ENCODE data around the gene SIL1.
"Not testable (repeated sequence)": the region's sequence is repeated elsewhere in the genome, so short reads cannot be mapped to it uniquely, and the experiment has no call there.

Gene SIL1

DNA sequence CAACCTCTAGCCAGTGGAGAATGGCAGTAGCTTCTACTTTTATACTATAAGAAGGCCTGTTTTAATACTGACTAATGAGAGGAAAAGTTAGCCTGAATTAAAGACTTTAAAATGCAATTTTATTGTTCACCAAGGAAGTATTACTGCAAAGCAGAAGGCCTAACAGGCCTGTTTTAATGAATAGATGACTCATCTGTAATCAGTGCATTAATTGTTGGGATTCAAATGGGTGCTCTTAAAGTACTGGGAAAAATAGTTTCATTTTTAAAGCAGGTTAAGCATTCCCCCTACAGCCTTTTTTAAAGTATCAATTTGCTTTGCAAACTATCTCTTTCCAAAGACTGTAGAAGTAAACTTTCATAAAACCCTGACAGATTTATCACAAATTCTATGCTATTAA lies 147.7 kb downstream of the SIL1 start:
- Mint-ChIP-seq H3K9me3 (ENCODE audit: low read depth) (no peaks in the 10 kb centered on the region), H3K27ac (no peak overlapping the region), H3K4me1 (ENCODE audit: low read depth) (no peaks in the 10 kb centered on the region), H3K36me3 (peaks cover 27% of the 10 kb centered on the region), H3K4me3 (no peak overlapping the region), H3K27me3 (no peaks in the 10 kb centered on the region)

DNA sequence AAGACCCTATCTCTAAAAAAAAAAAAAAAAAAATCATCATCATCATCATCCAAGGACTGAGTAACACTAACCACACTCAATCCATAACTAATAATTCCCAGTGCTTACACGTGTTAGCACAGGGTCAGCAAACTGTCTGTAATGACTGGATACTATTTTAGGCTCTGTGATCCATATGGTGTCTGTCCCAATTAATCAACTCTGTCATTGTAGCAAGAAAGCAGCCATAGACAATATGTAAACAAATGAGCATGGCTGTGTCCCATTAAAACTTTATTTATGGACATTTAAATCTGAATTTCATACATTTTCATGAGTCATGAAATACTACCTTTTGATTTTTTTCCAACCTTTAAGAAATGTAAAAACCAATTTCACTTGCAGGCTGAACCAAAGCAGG lies 148.4 kb downstream of the SIL1 start:
- no peak overlapping the region for H3K27ac Mint-ChIP-seq
- H3K4me1 Mint-ChIP-seq (ENCODE audit: low read depth), result no peaks in the 10 kb centered on the region
- H3K9me3 Mint-ChIP-seq (ENCODE audit: low read depth), result no peaks in the 10 kb centered on the region
- no peaks in the 10 kb centered on the region for H3K27me3 Mint-ChIP-seq
- H3K36me3 Mint-ChIP-seq, result peaks cover 25% of the 10 kb centered on the region
- H3K4me3 Mint-ChIP-seq, result no peak overlapping the region

DNA sequence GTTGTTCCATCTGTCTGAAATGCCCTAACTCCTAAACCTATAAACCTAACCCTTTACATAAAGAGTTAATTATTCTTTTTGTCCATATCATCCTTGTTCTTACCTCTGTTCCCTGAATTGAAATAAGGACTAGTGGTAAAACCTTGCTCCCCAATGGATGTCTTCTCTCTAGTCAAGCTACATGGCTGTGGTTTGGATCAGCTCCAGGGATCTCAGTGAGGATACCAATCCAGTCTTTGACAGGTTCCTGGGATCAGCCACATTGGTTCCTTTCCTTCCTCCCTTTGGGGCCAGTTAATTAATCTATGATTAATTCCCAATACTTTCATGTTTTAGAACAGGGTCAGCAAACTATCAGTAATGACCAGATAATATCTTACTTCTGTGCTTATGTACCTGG lies 151.6 kb downstream of the SIL1 start:
- no peaks in the 10 kb centered on the region for H3K27me3 Mint-ChIP-seq
- H3K4me3 Mint-ChIP-seq, result no peak overlapping the region
- H3K36me3 Mint-ChIP-seq, result peaks cover 24% of the 10 kb centered on the region
- H3K27ac Mint-ChIP-seq, result no peak overlapping the region
- H3K9me3 Mint-ChIP-seq (ENCODE audit: low read depth), result no peaks in the 10 kb centered on the region
- H3K4me1 Mint-ChIP-seq (ENCODE audit: low read depth), result no peaks in the 10 kb centered on the region

DNA sequence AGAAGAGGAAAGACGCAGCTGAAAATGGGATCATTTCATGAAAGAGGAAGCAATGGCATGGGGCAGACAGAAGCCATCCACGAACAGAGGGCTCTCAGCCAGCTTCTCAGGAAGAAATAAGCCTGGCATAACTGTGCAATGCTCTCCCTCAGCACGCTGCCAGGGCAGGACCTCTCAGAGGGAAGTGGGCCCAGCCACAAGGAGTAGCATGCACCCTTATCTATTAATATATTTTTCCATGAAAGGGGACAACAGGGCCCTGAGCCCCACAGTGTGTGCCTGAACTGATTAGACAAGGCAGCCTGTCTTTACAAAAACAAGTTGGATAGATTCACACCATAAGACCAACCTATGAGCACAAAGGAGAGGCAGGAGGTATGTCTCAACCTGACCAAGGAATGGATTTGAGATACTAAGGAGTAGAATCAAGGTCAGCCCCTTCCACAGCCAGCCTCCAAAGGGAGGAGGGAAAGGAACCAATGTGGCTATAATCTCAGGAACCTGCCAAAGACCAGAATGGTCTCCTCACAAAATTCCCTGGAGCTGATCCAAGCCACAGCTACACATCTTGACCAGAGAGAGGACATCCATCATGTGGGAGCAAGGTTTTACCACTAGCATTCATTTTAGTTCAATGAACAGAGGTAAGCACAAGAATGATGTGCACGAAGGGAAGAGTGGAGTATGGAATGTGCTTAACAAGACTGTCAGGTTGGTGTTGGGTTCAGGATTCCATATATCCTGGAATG lies 154.8 kb downstream of the SIL1 start:
- no peak overlapping the region for H3K27ac Mint-ChIP-seq
- H3K27me3 Mint-ChIP-seq, result no peaks in the 10 kb centered on the region
- H3K4me1 Mint-ChIP-seq (ENCODE audit: low read depth), result no peaks in the 10 kb centered on the region
- peaks cover 15% of the 10 kb centered on the region for H3K36me3 Mint-ChIP-seq
- no peaks in the 10 kb centered on the region for H3K9me3 Mint-ChIP-seq (ENCODE audit: low read depth)
- no peak overlapping the region for H3K4me3 Mint-ChIP-seq

DNA sequence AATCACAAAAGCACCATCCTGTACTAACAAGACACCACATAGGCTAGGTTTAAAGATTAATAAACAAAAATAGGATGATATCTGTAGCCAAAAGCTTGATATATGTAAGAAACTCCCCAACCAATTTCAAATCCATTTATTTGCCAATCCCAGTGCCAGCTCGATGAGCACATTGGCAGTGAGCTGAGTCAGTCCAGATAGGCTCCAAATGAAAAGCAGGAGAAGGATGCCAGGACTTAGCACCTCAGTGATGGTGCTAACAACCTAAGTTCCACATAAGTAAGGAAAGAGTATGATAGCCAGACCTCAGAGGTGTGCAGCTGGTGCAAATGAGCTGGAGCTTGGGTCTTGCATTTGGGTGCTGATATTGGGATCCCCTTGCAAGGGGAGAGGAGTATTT lies 158.1 kb downstream of the SIL1 start:
- H3K27ac Mint-ChIP-seq, result no peak overlapping the region
- H3K36me3 Mint-ChIP-seq, result peaks cover 27% of the 10 kb centered on the region
- H3K9me3 Mint-ChIP-seq (ENCODE audit: low read depth), result peaks cover 16% of the 10 kb centered on the region
- H3K4me1 Mint-ChIP-seq (ENCODE audit: low read depth), result no peaks in the 10 kb centered on the region
- no peaks in the 10 kb centered on the region for H3K27me3 Mint-ChIP-seq
- H3K4me3 Mint-ChIP-seq, result no peak overlapping the region

DNA sequence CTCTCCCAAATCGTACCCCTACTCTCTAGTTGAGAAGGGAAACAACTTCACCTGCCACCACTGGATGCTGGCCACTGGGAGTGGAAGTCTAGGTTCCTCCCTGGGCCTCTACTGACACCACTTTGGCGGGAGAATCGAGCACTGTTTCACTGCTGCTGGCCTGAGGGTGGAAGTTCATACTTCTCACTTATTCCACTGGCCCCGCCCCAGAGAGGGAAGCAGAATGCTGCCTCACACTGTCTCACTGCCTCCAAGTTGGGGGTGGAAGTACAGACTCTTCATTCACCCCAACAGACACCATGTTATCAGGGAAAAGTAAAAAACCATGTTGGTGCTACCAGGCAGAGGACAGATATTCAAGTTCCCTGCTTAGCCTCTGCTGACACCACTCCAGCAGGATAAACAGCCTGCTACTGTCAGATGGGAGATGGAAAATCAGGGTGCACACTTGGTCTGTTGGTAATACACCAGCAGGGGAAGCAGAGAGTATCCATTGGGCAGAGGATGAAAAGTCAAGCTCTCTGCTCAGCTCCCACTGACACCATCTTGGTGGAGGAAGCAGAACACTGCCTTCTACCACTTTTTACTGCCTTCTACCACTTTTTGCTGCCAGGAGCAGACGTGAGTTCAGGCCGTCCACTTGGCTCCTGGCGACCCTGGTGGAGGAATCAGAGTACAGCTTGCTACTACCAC lies 159.4 kb downstream of the SIL1 start:
- Mint-ChIP-seq H3K4me1 (ENCODE audit: low read depth) (no peaks in the 10 kb centered on the region), H3K9me3 (ENCODE audit: low read depth) (peaks cover 16% of the 10 kb centered on the region), H3K36me3 (peaks cover 34% of the 10 kb centered on the region), H3K4me3 (no peak overlapping the region), H3K27ac (no peak overlapping the region), H3K27me3 (no peaks in the 10 kb centered on the region)

DNA sequence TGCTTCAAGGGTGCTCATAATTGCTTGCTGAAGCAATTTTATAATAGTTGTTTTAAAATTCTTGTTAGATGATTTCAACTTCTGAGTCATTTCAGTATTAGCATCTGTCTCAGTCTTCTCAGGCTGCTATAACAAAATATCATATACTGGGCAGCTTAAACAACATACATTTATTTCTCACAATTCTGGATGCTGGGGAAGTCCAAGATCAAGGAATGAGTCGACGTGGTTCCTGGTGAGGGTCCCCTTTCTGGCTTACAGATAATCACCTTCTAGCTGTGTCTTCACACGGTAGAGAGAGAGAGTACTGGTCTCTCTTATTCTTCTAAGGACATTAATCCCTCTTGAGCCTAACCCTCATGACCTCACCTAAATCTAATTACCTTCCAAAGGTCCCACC lies 160.4 kb downstream of the SIL1 start:
- peaks cover 21% of the 10 kb centered on the region for H3K9me3 Mint-ChIP-seq (ENCODE audit: low read depth)
- H3K36me3 Mint-ChIP-seq, result peaks cover 37% of the 10 kb centered on the region
- H3K4me3 Mint-ChIP-seq, result no peak overlapping the region
- no peak overlapping the region for H3K27ac Mint-ChIP-seq
- H3K27me3 Mint-ChIP-seq, result no peaks in the 10 kb centered on the region
- no peaks in the 10 kb centered on the region for H3K4me1 Mint-ChIP-seq (ENCODE audit: low read depth)

DNA sequence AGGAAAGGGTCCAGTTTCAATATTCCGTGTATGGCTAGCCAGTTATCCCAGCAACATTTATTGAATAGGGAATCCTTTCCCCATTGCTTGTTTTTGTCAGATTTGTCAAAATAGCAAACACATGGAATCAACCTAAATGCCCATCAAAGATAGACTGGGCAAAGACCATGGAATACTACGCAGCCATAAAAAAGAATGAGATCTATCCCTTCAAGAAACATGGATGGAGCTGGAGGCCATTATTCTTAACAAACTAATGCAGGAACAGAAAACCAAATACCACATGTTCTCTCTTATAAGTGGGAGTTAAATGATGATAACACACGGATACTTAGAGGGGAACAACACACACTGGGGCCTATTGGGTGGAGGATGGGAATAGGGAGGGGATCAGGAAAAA lies 161.8 kb downstream of the SIL1 start:
- H3K27ac Mint-ChIP-seq; H3K27me3 Mint-ChIP-seq; H3K4me1 Mint-ChIP-seq (ENCODE audit: low read depth); H3K4me3 Mint-ChIP-seq: not testable (repeated sequence)
- peaks cover 36% of the 10 kb centered on the region for H3K36me3 Mint-ChIP-seq
- peaks cover 21% of the 10 kb centered on the region for H3K9me3 Mint-ChIP-seq (ENCODE audit: low read depth)

DNA sequence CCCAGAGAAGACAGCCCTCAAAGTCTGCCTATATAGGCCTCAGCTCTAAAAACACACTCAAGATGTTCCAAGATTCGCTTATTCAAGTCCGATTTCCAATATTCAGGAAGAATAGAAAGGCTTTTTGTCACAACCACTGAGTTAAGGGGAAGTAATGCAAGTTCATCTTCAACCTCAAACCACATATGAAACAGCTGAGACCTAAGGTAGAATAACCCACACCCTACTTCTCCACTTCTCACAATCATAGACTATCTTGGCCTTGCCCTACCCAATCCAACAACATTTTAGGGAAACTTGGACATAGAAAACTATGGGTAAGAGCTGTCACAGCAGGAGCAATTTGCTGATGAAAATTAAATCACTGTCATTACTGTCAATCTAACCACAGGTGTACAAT lies 171.0 kb downstream of the SIL1 start:
- Mint-ChIP-seq H3K9me3 (ENCODE audit: low read depth) (no peaks in the 10 kb centered on the region), H3K27me3 (no peaks in the 10 kb centered on the region), H3K36me3 (peaks cover 14% of the 10 kb centered on the region), H3K27ac (no peak overlapping the region), H3K4me3 (no peak overlapping the region), H3K4me1 (ENCODE audit: low read depth) (no peaks in the 10 kb centered on the region)

DNA sequence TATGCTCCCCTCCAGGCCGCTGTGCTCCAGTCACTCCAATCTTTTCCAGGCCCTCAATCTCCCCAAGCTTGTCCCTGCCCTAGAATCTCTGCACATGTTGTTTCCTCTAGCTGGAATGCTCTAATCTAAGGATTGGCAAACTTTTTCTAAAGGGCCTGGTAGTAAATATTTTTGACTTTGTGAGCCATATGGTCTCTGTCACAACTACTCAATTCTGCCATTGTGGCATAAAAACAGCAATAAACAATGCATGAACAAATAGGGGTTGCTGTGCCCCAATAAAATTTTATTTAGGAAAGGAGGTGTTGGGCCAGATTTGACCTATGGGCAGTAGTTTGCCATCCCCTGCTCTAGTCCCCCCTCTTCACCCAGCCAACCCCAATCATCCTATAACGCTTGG lies 172.5 kb downstream of the SIL1 start:
- Mint-ChIP-seq H3K36me3 (peaks cover 16% of the 10 kb centered on the region), H3K9me3 (ENCODE audit: low read depth) (no peaks in the 10 kb centered on the region)

DNA sequence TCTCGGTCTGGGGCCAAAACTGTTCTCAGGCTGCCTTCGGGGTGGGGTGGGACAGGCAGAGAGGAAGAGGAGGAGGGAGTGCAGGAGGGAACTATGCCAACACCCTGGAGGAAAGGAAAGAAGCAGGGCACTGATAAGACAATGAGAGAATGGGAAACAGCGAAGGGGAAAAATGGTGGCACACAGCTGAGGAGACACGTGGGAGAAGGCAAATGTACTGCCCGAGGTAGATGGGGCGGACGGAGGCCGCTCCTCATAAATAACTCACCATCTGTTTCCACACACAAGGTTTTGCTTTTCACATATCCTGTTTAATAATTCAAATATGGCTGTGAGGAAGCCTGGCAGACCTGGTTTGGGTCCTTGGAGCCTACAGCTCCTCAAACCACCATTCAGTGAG lies 174.9 kb downstream of the SIL1 start:
- H3K36me3 Mint-ChIP-seq, result peaks cover 30% of the 10 kb centered on the region
- no peak overlapping the region for H3K27ac Mint-ChIP-seq
- no peaks in the 10 kb centered on the region for H3K9me3 Mint-ChIP-seq (ENCODE audit: low read depth)
- H3K27me3 Mint-ChIP-seq, result no peaks in the 10 kb centered on the region
- no peaks in the 10 kb centered on the region for H3K4me1 Mint-ChIP-seq (ENCODE audit: low read depth)
- H3K4me3 Mint-ChIP-seq, result no peak overlapping the region

More for the DNA sequence above, 172.5 kb downstream of the SIL1 start:
- no peak overlapping the region for H3K27ac Mint-ChIP-seq
- no peak overlapping the region for H3K4me3 Mint-ChIP-seq
- no peaks in the 10 kb centered on the region for H3K27me3 Mint-ChIP-seq
- no peaks in the 10 kb centered on the region for H3K4me1 Mint-ChIP-seq (ENCODE audit: low read depth)

DNA sequence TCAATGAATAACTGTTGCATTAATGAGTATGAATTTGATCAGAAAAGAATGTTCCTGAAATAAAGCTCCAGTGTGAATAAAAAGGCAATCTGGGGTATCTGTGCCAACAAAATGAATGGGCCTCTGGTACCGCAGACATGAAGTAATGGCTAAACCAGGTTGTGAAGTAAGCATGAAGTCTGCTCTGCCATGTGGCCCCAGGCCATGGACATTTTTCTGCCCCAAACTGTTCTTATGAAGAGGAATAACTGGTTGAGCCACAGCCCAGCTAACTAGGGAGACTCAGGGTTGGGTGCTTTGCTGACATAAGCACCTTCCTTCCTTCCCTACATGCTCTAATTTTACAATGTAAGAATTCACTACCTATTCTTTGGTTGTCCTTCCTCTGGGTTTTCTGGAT lies 175.6 kb downstream of the SIL1 start:
- Mint-ChIP-seq H3K4me3 (no peak overlapping the region), H3K36me3 (peaks cover 33% of the 10 kb centered on the region), H3K27ac (no peak overlapping the region), H3K9me3 (ENCODE audit: low read depth) (no peaks in the 10 kb centered on the region), H3K4me1 (ENCODE audit: low read depth) (no peaks in the 10 kb centered on the region), H3K27me3 (no peaks in the 10 kb centered on the region)

DNA sequence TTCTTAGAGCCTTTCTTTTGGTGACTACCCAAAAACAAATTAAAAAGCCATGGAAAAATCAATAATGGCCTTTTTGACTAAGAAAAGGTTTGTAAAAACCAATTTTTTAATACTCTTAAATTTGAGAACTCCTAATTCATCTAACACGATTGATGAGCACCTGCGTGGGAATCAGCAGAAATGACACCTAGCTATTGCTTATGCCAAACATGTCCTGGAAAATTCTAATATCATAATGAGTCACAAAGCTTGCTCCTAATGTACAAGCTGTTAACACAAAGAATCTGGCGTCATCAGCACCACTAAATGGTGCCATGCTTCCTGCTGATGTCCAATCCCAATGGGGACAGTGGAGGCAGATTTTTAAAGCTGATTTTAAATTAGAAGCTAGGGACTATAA lies 176.8 kb downstream of the SIL1 start:
- no peaks in the 10 kb centered on the region for H3K4me1 Mint-ChIP-seq (ENCODE audit: low read depth)
- H3K36me3 Mint-ChIP-seq, result peaks cover 36% of the 10 kb centered on the region
- H3K27ac Mint-ChIP-seq, result no peak overlapping the region
- H3K9me3 Mint-ChIP-seq (ENCODE audit: low read depth), result no peaks in the 10 kb centered on the region
- no peaks in the 10 kb centered on the region for H3K27me3 Mint-ChIP-seq
- H3K4me3 Mint-ChIP-seq, result no peak overlapping the region

DNA sequence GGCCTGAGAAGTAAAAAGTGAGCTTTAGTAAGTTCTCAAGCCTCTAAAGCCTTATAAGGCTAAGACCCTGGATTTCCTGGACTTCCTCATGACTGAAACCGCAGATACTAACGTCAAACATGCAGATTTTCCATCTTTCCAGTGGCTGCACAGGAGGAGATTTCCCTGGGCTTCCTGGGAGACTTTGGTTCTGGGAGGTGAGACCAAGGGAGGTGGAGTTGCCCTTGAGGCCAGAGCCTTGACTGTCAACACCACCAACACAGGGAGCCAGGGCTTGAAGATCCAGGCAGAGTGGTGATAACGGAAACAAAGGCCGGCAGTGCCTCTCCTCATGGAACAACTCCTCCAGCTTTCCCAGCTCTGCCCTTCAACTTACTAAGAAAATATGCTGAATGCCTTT lies 178.3 kb downstream of the SIL1 start:
- no peaks in the 10 kb centered on the region for H3K9me3 Mint-ChIP-seq (ENCODE audit: low read depth)
- H3K27me3 Mint-ChIP-seq, result no peaks in the 10 kb centered on the region
- H3K4me3 Mint-ChIP-seq, result no peak overlapping the region
- H3K36me3 Mint-ChIP-seq, result peaks cover 44% of the 10 kb centered on the region
- no peak overlapping the region for H3K27ac Mint-ChIP-seq
- no peaks in the 10 kb centered on the region for H3K4me1 Mint-ChIP-seq (ENCODE audit: low read depth)

DNA sequence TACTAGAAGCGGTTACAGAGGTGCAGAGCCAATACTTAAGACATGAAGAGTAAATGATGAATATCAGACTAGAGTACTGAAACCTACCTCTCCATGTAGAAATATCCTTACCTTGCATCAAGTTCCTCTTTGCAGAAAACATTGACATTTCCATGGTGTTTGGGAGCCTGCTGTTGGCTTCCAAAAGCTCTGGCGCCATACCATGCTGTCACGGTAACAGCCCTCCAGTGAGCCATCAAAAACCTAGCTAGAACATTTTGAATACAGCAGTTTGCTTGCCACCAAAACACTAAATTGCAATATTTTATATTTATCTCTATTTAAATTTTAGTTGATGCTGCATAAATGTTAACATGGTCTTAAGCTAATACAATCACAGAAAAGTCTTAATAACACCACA lies 179.0 kb downstream of the SIL1 start:
- Mint-ChIP-seq H3K9me3 (ENCODE audit: low read depth) (no peaks in the 10 kb centered on the region), H3K27me3 (no peaks in the 10 kb centered on the region), H3K4me1 (ENCODE audit: low read depth) (no peaks in the 10 kb centered on the region), H3K36me3 (peaks cover 47% of the 10 kb centered on the region), H3K27ac (no peak overlapping the region), H3K4me3 (no peak overlapping the region)

DNA sequence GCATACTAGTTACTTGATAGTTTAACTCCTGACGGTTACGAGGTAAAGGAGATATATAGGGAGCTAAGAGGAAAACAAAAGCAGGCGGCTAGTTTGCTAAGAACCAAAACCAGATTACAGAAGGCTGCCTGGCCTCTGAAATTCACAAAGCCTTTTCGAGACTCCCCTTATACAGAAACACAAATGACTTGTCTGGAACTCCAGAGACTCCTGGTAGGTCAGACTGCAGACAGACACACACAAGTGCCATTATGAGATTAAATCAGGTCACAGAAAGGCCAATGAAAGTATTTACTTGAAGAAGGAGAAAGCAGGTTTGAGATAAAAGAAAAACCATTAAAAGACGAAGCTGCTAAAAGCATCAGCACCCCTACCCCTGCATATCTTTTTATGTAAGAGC lies 180.5 kb downstream of the SIL1 start:
- Mint-ChIP-seq H3K27me3 (no peaks in the 10 kb centered on the region), H3K27ac (no peak overlapping the region), H3K4me3 (no peak overlapping the region), H3K36me3 (peaks cover 48% of the 10 kb centered on the region), H3K9me3 (ENCODE audit: low read depth) (no peaks in the 10 kb centered on the region), H3K4me1 (ENCODE audit: low read depth) (no peaks in the 10 kb centered on the region)

Data from activated naive CD8-positive, alpha-beta T cell (primary cell).